Activated naive CD4-positive, alpha-beta T cell treated with anti-CD3 and anti-CD28 coated beads, Interleukin-2, amount 50 U/mL, for 72 hours (primary cell): ENCODE results near the gene NCK2. TPM values are rescaled to one million over a fixed set of nuclear protein-coding genes. Genes with fewer than 3 reads are reported as not detected.

Source experiments
- ATAC-seq, 2 donors: fragments of 150-1000 bp; cut with Tn5 transposase; 2 replicates each; pipeline ENCODE4 v1.10.0; 2021; ENCODE audit warnings: mild to moderate bottlenecking in 2 of 2, moderate library complexity in 2 of 2
- DNase-seq, 2 donors: peaks; one replicate each; pipeline ENCODE4 v3.0.0; 2021 to 2022; ENCODE audit warnings: low spot score in 2 of 2
- H3K27ac Mint-ChIP-seq, 2 donors: one replicate each; pipeline ENCODE4 v1.8.0; 2022; ENCODE audit warnings: mild to moderate bottlenecking in 2 of 2, mixed read lengths in 2 of 2
- H3K36me3 Mint-ChIP-seq, 2 donors: one replicate each; pipeline ENCODE4 v1.8.0; 2022; ENCODE audit warnings: mixed read lengths in 2 of 2
- H3K9me3 Mint-ChIP-seq, 2 donors: one replicate each; pipeline ENCODE4 v1.8.0; 2022; ENCODE audit warnings: mixed read lengths in 2 of 2
- total RNA-seq, 2 donors: library from RNA; stranded (reverse); gene quantifications; one replicate each; pipeline ENCODE4 v1.2.3, GENCODE V29; 2022

Gene NCK2
- total RNA-seq, 2 donors from 2014 or later: 89.3 to 98.5 TPM

DNA sequence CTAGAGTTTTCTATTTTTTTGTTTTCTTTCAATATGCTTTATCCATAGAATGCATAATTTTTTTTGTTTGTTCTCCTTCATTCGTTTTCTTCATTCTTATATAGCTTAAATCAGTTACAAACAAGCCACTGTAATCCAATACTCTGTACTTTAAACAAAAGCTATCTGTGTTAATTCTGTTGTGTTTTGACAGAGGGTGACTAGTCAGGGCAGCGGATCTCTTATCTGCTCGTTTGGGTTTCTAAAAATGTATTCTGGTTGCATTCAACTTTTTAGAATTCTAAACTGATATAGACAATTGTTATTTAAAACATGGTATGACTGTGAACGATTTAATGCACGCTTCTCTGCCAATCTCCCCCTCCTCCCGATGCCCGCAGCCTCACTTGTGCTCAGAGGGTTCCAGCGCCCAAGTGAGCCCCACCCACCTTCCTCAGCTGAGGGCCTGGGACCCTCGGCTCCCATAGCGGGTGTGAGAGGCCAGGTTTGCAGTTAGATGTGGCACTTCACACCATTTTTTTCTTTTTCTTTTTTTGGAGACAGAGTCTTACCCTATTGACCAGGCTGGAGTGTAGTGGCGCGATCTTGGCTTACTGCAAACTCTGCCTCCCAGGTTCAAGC, 44.1 kb downstream of the NCK2 start:
- DNase-seq (no peak), ATAC-seq (no peak)
- Mint-ChIP-seq H3K27ac (peak overlapping the region; percentile 96 to 97), H3K9me3 (no peaks in the 10 kb centered on the region), H3K36me3 (peaks cover 17 to 27% of the 10 kb centered on the region in 2 donors)

GRCh38 chr2:105789745-105790460, 45.2 kb downstream of the NCK2 start:
- H3K27ac Mint-ChIP-seq: peak overlapping the region; percentile 97
- ATAC-seq (peak; percentile 87 to 90), DNase-seq (peak; percentile 60 to 75)
- peaks cover 17 to 27% of the 10 kb centered on the region in 2 donors for H3K36me3 Mint-ChIP-seq
- no peaks in the 10 kb centered on the region for H3K9me3 Mint-ChIP-seq

DNA sequence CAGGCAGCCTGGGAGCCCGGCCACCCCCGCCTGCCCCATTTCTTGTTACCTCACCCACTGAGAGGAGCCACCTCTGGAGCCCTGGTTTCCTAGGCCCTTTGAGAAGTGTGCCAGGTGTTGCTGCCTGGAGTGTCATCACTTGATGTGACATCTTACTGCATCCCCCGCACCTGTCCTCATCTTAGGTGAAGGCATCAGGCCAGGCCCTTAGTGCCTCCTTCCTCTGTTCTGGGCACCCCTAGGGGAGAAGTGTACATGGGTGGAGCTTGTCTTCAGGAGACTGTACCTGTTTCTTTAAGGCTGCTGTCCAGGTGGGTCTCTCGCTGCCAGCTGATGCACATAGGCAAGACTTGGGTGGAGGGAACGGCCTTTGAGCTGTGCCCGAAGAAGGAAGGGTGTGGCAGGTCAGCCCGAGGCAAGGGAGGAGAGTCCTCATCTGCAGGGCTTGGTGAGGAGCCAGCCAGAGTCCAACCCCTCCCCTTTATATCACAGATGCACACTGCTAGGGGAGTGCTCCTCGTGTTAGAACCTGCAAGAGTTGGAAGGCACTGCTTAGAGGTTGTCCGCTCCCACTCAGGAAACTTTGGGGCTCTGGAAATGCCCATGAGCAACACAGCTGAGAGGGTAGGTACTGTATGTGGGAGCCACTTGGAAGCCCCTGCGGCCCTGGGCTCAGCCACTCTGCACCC, 45.9 kb downstream of the NCK2 start:
- ATAC-seq (peak in 1 of 2 donors; percentile 4), DNase-seq (no peak)
- Mint-ChIP-seq H3K36me3 (peaks cover 17 to 27% of the 10 kb centered on the region in 2 donors), H3K27ac (peak overlapping the region; percentile 97), H3K9me3 (no peaks in the 10 kb centered on the region)

DNA sequence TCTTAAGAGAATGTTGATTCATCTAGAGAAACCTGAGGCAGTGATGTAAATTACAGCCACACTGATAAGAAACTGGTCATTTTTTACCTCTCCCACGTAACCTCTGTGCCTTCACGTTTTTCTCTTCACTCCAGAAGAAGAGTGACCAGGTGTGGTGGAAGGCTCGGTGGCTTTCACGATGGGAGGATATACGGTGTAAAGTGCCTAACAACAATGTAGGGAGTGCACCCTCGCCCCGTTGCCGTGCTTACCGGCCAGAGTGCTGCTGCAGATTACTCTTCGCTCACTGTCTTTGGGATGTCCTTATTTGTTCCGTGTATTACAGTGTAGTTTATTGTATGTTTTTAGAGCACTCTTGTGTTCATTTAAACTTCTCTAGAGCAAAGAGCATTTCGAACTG, 46.5 kb downstream of the NCK2 start:
- DNase-seq (no peak), ATAC-seq (peak in 1 of 2 donors; percentile 2)
- Mint-ChIP-seq H3K27ac (peak overlapping the region; percentile 44 to 97), H3K9me3 (no peaks in the 10 kb centered on the region), H3K36me3 (peaks cover 17 to 27% of the 10 kb centered on the region in 2 donors)

DNA sequence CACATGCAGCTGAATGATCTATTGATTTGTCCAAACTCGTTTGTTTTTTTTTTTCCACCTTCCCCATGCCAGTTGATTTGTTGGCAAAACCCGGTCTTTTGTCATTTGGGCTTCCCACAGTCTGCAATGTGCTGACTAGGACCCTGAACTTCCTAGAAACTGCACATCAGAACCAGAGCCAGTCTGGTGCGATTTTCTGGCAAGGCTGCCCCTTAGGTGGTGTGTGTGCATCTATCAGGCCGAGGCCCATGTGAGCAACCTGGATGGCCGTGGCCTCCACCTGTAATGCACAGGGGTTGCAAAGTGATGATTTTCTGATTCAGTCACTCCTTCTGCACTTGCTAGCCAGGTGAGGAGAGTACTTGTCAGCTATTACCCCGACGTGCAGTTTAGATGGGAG, 47.8 kb downstream of the NCK2 start:
- DNase-seq (no peak), ATAC-seq (no peak)
- Mint-ChIP-seq H3K36me3 (peaks cover 17 to 27% of the 10 kb centered on the region in 2 donors), H3K27ac (peak overlapping the region; percentile 82 to 97), H3K9me3 (no peaks in the 10 kb centered on the region)

DNA sequence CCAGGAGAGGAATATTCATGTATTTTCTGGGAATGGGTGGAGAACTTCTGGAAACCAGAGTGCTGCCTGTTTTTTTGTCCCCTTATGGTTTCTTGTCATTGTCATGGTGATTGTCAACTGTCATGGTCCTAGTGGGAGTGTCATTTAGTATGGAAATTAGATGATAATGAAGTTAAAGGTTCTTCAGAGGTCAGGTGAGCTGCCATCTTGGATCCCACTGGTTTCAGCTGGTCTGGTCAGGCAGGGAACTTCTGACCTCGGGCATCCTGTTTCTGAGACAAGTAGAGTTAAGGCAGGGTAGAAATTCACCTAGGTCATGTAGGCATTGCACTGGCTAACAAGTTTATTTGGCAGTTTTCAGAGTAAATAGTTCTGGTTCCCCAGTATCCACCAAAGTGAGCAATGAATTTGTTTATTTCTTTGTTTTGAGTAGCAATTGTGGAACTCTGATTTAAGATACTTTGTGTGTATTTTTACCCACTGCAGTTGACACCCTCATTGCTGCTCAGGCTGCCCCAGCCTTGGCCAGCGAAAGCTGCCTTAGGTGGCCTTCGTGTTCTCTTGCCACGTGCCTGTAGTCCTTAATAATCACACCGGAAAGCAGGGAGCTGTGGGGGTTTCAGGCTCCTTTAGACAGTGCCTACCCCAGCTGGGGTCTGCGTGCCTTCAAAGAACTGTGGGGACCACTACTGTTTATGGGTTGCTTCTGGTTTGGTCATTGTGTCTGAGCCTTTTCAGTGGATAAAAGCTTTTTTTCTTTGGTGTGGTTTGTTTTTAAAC, 48.7 kb downstream of the NCK2 start:
- Mint-ChIP-seq H3K27ac (peak overlapping the region; percentile 82 to 97), H3K9me3 (no peaks in the 10 kb centered on the region), H3K36me3 (peaks cover 17 to 27% of the 10 kb centered on the region in 2 donors)
- ATAC-seq (no peak), DNase-seq (no peak)

GRCh38 chr2:105794926-105795574, 50.3 kb downstream of the NCK2 start:
- DNase-seq (no peak), ATAC-seq (no peak)
- Mint-ChIP-seq H3K9me3 (no peaks in the 10 kb centered on the region), H3K27ac (peak overlapping the region; percentile 94 to 99), H3K36me3 (peaks cover 21 to 30% of the 10 kb centered on the region in 2 donors)

- no peak for DNase-seq
- Mint-ChIP-seq H3K9me3 (no peaks in the 10 kb centered on the region), H3K27ac (peak overlapping the region; percentile 94 to 99), H3K36me3 (peaks cover 24 to 35% of the 10 kb centered on the region in 2 donors)
- ATAC-seq: peak; percentile 17 to 46
Observed at GRCh38 chr2:105795575-105795934, 50.8 kb downstream of the NCK2 start.

DNA sequence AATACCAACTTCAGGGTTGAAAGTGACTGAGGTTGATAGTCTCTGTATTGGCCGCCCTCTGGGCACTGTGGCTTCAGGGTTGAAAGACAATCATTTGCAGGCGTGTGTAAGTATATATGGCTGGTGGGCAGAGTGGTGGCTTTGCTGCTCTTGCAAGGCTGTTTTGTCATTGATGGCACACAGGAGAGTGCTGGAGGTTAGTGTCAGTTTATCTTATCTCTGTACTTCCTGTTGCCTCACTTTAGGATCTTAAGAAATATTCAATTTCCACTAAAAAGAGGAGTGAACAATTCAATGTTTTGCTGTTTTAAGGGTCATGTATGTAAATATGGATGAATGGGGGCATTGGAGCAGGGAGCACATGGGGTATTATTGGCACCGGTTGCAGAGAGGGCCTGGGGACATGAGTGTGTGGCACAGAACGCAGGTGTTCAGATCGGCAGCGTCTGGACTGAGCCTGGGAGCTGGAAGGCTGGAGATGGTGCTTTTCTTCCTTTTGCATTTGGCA, 51.5 kb downstream of the NCK2 start:
- Mint-ChIP-seq H3K9me3 (no peaks in the 10 kb centered on the region), H3K27ac (peak overlapping the region; percentile 94 to 99), H3K36me3 (peaks cover 23 to 41% of the 10 kb centered on the region in 2 donors)
- ATAC-seq (peak; percentile 46 to 52), DNase-seq (no peak)

- Mint-ChIP-seq H3K9me3 (no peaks in the 10 kb centered on the region), H3K36me3 (peaks cover 19 to 41% of the 10 kb centered on the region in 2 donors), H3K27ac (peak overlapping the region; percentile 94 to 99)
- no peak for DNase-seq
- ATAC-seq: peak; percentile 40 to 42
Observed at GRCh38 chr2:105796791-105797190, 52.1 kb downstream of the NCK2 start.

GRCh38 chr2:105797298-105797819, 52.6 kb downstream of the NCK2 start:
- peak in 1 of 2 donors; percentile 76 for DNase-seq
- Mint-ChIP-seq H3K9me3 (no peaks in the 10 kb centered on the region), H3K27ac (peak overlapping the region; percentile 94 to 99), H3K36me3 (peaks cover 24 to 41% of the 10 kb centered on the region in 2 donors)
- peak; percentile 22 to 52 for ATAC-seq

DNA sequence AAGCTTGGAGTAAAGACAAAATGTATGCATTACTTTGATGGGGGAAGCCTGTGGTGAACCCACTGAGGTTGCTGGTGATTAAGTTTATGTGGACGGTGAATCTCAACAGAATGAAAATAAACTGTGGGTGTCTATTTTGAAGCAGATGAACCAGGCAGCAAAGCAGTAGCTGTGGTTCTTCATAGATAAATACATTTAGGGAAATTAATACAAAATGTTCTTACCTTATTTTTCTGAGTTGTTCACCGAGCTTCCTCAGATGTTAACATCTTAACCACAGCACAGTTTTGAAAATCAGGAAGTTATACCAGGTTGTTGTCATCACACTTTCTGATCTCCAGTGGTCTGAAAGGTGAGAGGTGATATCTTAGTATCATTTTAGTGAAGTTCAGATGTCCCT, 53.9 kb downstream of the NCK2 start:
- H3K9me3 Mint-ChIP-seq: no peaks in the 10 kb centered on the region
- ATAC-seq (peak; percentile 37 to 41), DNase-seq (no peak)
- H3K27ac Mint-ChIP-seq: peak overlapping the region; percentile 94 to 99
- H3K36me3 Mint-ChIP-seq: peaks cover 22 to 33% of the 10 kb centered on the region in 2 donors

GRCh38 chr2:105800036-105800713, 55.5 kb downstream of the NCK2 start:
- Mint-ChIP-seq H3K27ac (peak overlapping the region; percentile 92 to 94), H3K9me3 (no peaks in the 10 kb centered on the region), H3K36me3 (peaks cover 22 to 49% of the 10 kb centered on the region in 2 donors)
- ATAC-seq (no peak), DNase-seq (no peak)

DNA sequence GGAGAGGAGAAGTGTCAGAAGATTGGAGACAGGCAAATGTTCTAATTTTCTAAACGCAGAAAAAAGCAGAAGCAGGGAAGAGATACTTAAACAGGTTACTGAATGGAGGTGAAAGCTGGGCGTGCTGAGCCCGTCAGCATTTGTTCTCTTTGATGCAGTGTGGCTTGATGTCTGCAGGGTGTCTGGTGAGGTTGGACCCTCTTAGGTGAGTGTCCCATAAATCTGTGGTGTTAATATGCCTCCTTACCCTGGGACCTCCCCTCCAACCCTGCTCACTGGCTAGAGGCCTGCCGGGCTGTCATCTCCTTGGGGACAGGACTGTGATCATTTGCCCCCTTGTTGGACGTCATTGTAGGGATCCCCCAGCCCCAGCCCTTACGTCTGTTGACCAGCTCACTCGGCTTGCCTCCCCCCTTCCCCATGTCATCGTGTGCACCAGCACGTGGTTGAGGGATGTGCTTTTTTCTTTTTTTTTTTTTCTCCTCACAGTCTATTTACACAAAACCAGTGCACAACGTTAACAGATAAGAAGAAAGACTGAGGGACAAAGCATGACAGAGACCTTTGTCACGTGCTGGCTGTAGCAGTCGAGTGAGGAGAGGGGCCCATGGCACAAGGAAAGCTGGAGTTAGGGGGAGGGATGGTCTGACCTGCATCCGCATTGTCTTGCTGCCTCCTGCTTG, 56.4 kb downstream of the NCK2 start:
- no peaks in the 10 kb centered on the region for H3K9me3 Mint-ChIP-seq
- peaks cover 22 to 51% of the 10 kb centered on the region in 2 donors for H3K36me3 Mint-ChIP-seq
- peak overlapping the region; percentile 92 to 94 for H3K27ac Mint-ChIP-seq
- DNase-seq (no peak), ATAC-seq (no peak)

GRCh38 chr2:105801961-105802360, 57.2 kb downstream of the NCK2 start:
- no peak for DNase-seq
- peak overlapping the region; percentile 15 to 94 for H3K27ac Mint-ChIP-seq
- peaks cover 22 to 51% of the 10 kb centered on the region in 2 donors for H3K36me3 Mint-ChIP-seq
- H3K9me3 Mint-ChIP-seq: no peaks in the 10 kb centered on the region
- no peak for ATAC-seq
